GM18909 (cell line): ENCODE data around the gene ZNF91.
A peak's percentile ranks its signal among the peaks of the same experiment; 100 is the strongest.
"Not testable (repeated sequence)": the region's sequence is repeated elsewhere in the genome, so short reads cannot be mapped to it uniquely, and the experiment has no call there.

Source experiments
- ATAC-seq: cut with Tn5 transposase; IDR thresholded peaks from one replicate; pipeline ENCODE4 v1.9.1; 2021; ENCODE audit warnings: mild to moderate bottlenecking; ENCODE audit not compliant: unreplicated experiment, poor library complexity

Gene ZNF91

DNA sequence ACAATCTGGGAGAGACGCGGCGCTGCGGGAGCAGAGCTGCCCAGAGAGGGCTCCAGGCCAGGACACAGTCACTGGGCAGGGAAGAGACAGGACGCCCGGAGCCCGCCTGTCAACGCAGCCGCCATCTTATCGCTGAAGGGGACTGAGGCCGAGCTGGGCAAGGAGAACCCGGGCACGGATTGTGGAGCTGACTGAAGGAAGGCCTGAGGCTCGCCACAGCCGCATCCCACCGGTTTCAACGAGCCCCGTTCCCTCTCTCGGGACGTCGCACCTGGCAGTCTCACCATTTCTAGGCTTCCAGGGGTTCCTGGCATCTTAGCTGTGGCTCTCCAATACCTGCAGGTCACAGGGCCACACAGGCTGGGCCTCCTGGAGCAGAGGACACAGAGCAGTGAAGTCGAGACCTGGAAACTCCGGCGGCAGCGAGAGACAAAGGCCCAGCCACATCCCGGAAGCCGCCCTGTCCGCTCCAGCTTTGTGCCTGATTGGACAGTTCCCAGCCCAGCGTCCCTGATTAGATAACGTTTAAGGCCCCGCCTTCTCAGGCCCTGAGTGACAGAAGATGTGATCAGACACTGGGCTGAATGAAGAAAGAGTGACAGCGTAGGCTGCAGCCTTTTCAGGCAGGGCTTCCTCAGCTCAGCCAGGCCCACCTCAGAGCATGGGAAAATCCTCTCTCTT is at the start of gene ZNF91:
Gene ZNF91, minus strand, starts transcription at position 431 of the 681 bp plus-strand sequence. Its CDS starts 117 bp downstream, at position 314.
- peak; percentile 98 for ATAC-seq

DNA sequence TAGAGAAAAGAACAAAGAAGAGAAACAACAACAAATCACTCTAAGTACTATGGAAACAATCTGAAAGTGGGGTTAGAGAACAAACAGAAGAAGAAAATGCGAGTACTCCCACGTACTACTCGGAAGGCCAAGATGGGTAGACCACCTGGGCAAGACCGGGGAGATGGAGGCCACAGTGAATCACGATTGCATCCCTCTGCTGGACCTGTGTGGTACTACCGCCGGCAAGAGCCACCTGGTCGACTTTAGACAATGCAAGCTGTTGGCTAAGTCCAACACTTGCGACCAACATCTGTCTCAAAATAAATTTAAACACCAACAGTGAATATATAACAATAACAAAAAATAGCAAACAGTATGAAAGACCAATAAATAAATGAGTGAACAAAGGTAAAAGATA is 45.5 kb upstream of the ZNF91 start:
- ATAC-seq = no peak

DNA sequence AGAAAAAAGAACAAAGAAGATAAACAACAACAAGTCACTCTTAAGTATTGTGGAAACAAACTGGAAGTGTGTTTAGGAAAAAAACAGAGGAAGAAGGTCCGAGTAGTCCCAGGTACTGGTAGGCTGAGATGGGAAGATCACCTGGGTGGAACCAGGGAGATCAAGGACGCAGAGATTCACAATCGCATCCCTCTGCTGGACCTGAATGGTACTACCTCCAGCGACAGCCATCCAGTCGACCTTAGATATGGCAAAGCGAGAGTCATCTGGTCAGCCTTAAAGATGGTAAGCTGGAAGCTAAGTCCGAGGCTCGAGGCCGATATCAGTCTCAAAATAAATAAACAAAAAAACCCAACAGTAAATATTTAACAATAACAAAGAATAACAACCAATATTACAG is 44.9 kb upstream of the ZNF91 start:
- ATAC-seq = no peak

DNA sequence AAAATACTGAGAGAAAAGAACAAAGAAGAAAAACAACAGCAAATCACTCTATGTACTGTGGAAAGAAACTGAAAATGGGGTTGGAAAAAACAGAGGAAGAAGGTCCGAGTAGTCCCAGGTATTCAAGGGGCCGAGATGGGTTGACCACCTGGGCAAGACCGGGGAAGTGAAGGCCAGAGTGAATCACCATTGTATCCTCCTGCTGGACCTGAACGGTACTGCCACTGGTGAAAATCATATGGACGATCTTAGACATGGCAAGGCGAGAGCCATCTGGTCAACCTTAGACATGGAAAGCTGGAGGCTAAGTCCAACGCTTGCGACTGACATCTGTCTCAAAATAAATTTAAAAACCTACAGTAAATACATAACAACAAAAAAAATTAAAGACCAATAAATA is 44.4 kb upstream of the ZNF91 start:
- no peak for ATAC-seq

DNA sequence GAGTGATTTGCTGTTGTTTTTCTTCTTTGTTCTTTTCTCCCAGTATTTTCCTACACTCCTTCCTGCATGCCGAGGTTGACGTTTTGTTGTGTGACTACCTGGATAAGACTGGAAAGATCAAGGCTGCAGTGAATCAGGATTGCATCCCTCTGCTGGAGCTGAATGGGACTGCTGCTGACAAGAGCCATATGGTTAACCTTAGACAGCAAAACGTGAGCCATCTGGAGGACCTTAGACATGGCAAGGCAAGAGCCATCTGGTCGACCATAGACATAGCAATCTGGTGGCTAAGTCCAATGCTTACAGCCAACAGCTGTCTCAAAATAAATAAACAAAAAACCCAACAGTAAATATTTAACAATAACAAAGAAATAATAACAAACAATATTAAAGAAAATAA is 42.6 kb upstream of the ZNF91 start:
- ATAC-seq = no peak

DNA sequence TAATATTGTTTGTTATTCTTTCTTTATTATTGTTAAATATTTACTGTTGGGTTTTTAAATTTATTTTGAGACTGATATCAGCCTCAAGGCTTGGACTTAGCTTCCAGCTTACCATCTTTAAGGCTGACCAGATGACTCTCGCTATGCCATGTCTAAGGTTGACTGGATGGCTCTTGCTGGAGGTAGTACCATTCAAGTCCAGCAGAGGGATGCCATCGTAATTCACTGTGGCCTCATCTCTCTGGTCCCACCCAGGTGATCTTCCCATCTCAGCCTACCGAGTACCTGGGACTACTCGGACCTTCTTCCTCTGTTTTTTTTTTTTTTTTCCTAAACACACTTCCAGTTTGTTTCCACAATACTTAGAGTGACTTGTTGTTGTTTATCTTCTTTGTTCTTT is 41.7 kb upstream of the ZNF91 start:
- ATAC-seq = no peak

DNA sequence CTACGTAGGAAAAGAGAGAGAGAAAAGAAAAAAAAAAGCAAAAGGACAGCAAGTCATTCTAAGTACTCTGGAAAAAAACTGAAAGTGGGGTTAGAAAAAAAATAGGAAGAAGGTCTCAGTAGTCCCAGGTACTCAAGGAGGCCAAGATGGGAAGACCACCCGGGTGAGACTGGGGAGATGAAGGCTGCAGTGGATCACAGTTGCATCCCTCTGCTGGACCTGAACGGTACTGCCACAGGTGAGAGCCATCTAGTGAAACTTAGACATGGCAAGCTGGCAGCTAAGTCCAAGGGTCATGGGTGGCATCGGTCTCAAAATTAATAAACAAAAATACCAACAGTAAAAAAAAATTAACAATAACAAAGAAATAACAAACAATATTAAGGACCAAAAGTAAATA is 41.0 kb upstream of the ZNF91 start:
- no peak for ATAC-seq

DNA sequence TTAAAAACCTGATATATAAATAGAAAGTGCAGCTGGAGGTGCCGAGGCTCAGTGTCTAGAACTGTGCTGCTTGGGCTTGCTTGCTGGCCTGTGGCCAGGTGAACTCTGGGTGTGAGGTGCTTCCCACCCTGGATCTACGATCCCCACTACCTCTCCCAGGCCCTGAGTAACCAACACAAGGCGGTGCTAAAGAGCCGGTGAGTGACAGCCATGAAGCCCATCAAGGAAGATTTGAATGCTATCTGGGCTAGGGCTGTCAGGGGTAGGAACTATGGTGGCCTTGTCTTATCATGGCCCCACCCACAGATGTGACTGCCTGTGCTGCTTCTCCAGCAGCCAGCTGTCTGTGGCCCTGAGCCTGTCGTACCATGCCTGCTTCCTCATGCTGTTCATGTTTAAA is 25.6 kb upstream of the ZNF91 start:
- ATAC-seq = no peak

DNA sequence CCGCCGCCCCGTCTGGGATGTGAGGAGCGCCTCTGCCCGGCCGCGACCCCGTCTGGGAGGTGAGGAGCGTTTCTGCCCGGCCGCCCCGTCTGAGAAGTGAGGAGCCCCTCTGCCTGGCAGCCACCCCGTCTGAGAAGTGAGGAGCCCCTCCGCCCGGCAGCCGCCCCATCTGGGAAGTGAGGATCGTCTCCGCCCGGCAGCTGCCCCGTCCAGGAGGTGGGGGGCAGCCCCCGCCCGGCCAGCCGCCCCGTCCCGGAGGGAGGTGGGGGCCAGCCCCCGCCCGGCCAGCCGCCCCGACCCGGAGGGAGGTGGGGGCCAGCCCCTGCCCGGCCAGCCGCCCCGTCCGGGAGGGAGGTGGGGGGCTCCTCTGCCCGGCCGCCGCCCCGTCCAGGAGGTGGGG is 24.0 kb upstream of the ZNF91 start:
- ATAC-seq = not testable (repeated sequence)

DNA sequence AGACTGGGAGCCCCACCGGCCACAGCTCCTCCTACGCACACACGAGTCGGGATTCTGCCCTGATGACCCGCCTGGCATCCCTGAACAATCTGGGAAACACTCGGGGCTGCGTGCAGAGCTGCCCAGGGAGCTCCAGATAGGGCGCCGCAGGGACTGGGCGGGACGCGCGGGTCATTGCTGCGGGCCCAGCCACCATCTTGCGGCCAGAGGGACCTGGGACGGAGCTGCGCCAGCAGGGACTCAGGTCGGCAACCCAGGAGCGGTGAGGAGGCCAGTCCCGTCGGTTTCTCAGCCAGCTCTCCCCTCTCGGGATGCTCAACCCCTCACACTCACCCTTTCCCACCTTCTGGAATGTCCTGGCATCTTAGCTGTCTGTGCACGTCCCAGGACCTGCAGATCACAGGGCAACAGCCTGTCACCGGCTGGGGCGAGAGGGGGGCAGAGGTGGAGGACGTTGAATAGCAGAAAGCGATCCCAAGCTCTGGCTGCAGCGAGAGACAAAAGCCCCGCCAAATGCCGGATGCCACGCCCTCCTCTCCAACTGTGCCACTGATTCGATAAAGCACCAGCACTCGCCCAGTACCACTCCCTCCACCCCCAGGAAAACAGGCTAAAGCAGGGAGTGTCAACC is 20.4 kb upstream of the ZNF91 start:
- ATAC-seq = no peak

DNA sequence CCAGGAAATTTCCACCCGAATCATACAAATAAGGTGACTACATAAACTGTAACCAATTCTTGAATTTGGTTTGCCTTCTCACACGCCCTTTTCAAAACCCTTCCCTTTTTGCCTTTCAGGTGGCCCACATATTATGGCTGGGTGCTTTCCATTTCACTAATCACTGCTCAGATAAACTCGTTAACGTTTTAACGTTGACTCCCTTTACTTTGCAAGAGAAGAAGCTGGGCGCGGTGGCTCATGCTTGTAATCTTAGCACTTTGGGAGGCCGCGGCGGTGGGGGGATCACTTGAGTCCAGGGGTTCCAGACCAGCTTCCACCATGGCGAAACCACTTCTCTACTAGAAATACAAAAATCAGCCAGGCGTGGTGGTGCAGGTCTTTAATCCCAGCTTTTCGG is 19.8 kb upstream of the ZNF91 start:
- no peak for ATAC-seq

DNA sequence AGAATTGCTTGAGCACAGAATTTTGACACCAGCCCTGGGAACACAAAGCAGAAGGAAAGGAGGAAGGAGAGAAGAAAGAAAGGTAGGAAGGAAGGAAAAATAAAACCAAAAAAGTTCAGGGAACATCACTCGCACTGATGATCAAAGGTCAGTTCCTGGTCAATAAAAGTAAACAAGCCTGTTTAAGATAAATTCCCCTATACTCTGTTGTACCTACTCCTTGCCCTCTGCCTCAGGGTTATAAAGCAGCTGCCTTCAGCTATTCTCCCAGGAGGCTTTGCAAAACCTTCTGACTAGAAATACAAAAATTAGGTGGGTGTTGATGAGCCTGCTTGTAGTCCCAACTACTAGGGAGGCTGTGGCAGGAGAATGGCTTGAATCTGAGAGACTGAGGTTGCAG is 14.9 kb upstream of the ZNF91 start:
- ATAC-seq = no peak

DNA sequence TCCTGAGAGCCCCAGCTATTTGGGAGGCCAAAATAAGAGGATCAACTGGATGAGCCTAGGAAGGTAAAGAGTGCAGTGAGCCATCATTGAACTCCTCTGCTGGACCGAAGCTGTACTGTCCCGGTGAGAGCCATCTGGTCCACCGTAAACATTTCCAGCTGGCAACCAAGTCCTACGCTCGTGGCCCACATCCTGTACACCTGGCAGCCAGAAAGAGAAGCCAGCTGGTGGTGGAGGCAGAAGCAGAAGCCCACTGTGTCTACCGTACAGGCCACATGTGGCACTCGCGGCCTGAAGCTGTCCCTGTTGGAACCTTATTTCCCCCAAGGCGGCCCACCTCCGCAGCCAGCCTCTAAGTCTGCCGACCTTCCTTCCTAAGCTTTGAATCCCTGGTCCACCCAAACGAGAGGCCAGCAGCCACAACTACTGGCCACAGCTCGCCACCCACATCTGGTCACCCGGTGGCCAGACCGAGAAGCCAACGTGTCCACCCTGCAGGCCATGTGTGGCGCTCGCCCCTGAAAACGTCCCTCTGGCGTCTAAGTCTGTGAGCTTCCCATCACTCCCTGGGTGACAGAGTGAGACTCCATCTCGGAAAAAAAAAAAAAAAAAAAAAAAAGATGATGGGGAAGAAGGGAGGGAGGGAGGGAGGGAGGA is 14.2 kb upstream of the ZNF91 start:
- no peak for ATAC-seq

DNA sequence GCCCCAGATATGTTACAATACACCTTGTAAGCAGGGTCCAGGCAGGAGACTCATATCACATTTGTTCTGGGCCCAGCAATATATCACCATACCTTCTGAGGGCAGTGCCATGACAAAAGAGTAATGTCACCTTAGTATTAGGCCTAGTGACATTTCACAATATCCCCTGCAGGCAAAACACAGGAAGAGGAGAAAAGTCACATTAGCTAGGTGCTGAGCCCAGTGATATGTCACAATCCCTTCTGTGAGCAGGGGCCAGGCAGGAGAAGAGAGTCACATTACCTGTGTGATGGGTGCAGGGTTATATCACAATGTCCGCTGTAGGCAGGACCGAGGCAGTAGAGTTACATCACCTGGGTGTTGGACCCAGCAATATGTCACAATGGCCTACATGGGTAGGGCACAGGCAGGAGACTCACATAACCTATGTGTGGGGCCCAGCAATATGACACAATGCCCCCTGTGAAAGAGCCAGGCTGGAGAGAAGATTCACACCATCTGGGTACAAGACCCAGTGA is 12.4 kb upstream of the ZNF91 start:
- no peak for ATAC-seq

DNA sequence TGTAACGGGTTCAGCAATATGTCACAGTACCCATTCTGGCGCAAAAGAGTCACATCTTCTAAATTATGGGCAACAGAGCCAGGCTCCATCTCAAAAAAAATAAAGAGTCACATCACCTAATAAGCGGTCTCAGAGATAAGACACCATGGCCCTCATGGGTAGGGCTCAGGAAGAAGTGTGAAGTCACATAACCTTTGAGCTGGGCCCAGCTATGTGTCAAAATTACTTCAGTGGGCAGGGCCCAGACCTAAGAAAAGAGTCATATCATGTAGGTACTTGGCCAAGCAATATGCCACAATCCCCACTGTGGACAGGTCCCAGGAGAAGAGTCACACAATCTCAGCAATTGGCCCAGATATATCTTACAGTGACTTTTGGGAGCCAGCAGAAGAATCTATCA is 11.4 kb upstream of the ZNF91 start:
- no peak for ATAC-seq

DNA sequence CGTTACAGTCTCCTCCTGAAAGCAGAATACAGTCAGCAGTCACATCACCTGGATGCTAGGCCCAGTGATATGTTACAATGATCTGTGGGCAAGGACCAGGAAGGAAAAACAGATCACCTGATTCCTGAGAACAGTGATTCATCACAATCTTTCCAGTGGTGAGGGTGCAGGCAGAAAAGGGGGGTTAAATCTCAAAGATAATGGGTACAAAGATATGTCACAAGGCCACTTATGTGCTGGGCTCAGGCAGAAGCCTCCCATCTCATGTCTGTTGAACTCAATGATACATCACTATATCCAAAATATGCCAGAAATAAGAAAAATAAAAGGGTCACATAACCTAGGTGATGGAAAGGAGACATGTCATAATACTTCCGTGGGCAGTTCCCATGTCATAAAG is 10.8 kb upstream of the ZNF91 start:
- no peak for ATAC-seq

DNA sequence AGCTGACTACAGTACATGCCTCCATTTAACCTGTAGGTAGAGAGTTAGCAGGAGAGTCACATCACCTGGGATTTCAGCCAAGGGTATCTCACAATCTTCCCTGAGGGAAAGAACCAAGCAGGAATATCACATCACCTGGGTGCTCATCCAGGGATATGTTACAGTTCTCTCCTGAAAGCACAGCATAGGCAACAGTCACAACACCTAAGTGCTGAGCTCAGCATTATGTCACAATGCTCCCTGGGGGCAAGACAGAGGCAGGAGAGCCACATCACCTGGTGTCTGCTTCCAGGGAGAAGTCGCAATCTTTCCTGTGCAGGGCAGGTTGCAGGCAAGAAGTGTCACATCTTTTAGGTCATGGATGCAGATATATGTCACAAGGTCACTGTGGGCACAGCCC is 9.4 kb upstream of the ZNF91 start:
- ATAC-seq = no peak

DNA sequence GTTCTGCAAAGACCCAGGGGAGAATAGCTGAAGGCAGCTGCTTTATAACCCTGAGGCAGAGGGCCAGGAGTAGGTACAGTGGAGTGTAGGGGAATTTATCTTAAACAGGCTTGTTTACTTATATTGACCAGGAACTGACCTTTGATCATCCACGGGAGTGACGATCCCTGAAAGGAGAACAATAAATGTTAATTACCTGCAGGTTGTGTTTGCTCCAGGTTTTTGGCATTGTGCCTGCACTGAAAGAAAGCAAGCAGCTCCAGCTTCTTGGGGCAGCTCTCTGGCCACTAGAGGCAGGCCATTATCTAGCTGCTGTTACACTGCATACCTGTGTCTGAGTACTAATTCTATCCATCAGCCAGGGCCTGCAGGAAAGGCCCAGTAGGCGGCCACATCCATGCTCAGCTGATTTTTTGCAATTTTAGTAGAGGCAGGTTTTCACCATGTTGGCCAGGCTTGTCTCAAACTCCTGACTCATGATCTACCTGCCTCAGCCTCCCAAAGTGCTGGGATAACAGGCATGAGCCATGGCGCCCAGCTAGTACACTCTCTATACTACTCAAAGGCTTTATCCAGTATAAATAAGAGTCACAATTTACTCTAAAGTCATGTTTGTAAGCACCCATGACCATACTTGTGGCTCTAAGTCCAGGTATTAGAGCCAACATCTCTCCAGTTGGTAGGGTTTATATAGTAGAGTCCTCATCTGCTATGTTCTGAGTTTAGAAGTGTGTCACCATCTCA is 8.5 kb upstream of the ZNF91 start:
- no peak for ATAC-seq

DNA sequence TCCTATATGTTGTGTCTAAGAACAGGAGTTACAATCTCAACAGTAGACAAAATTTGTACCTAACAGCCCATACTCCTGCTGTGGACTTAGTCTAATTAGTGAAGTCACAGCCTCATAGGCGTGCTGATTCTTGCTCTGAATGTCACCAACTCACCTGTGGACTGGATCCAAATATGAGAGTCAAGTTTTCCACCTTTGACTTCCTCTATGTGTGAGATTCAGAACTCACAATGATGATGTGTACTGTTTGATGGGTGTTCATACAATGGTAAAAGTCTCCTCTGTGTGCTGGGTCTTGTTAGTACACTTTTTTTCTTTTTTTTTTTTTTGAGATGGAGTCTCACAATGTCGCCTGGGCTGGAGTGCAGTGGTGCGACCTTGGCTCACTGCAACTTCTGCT is 7.8 kb upstream of the ZNF91 start:
- ATAC-seq = no peak

DNA sequence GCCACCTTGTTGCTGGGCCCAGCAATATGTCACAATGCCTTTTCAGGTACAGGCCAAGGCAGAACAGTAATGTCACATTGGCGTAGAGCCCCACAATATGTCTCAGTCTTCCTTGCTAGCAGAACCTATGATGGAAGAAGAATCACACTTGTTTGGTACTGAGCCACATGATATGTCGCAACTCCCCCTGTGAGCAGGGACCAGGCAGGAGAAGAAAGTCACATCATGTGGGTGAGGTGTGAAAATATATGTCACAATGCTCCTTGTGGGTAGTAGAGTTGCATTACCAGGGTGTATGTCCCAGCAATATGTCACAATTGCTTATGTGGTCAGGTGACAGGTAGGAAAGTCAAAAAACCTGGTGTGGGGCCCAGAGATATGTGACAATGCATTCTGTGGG is 7.1 kb upstream of the ZNF91 start:
- no peak for ATAC-seq

DNA sequence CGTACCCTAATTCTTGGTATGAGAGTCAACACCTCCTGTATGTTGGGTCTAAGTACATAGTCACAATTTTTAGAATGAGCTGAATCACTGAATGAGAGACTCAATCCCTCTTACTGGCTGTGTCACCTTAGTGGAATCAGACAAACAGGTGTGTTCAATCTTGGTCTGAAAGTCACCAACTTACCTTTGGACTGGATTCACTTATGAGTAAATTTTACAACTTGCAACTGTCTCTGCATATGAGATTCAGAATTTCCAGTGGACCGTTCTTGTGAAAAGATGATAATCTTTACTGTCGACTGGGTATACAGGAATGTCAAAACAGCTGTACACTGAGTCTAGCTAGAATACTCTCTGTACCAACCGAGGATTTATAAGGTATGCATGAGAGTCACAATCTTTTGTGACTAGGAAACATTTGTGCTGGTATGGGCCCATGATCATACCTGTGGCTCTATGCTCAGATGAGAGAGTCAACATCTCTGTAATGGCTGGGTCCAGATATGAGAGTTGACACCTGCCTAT is 5.9 kb upstream of the ZNF91 start:
- no peak for ATAC-seq
